ENCODE results near the gene VSTM2L.
A peak's percentile ranks its signal among the peaks of the same experiment; 100 is the strongest.

The VSTM2L gene

DNA sequence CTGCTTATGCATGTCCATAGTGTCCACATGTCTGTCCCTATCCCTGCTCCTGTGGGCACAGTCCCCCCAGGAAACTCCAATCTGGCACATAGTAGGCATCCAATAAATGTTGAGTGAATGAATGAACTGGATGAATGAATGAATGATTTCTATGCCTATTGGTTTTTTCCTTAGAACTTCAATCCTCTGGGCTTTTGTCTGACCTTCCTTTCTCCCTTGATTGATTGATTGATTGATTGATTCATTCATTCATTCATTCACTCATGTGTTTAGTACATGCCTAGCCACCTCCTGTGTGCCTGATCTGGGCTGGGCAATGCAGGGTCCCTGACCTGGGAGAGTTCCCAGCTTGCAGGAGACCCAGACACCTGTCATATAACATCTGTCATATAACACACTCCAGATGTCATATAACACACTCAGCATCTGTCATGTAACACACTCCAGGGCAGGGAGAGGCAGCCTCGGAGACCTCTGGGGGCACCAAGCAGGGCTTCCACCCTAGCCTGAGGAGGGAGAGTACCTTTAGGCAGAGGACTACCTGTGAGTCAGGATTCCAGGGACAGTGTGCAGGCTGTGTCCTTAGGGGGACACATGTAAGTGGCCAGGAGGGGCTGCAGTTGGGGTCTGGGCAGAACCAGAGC lies 17.9 kb downstream of the VSTM2L start:
- no peak for TF ChIP-seq JUND (IDR thresholded peaks at IDR 0.05; ENCODE audit: low read depth)
- in situ Hi-C loops (cut with HindIII; ENCODE audit: low pct_unique_long_range_greater_than_20kb, low sequenced_read_pairs) = no loop called here
- DNase-seq (ENCODE audit: low read depth in 1 of 2, low spot score in 1 of 2) = no peak

DNA sequence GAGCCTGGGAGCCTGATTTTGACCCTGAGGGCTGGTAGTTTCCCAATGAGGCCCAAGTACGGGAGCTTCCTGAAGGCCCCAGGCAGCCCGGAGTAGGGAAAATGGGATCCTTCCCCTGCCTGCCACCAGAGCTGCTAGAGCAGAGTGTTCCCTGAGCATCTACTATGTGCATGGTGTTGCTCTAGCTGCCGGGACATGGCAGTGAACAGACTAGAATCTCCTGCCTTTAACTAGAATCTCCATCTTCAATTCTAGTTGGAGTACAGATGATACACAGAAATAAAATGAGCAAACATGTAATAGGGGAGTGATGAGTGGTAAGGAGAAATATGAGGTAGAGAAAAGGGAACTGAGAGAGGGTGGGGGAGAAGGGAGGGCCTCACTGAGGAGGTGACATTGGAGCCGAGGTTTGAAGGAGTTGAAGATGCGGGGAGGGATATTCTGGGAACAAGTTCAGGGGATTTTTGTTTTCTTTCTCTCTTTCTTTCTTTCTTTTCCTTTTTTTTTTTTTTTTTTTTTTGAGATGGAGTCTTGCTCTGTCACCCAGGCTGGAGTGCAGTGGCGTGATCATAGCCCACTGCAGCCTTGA lies 18.5 kb downstream of the VSTM2L start:
- in situ Hi-C loops (cut with HindIII; ENCODE audit: low pct_unique_long_range_greater_than_20kb, low sequenced_read_pairs) = no loop called here
- DNase-seq (ENCODE audit: low read depth in 1 of 2, low spot score in 1 of 2) = no peak
- TF ChIP-seq JUND (IDR thresholded peaks at IDR 0.05; ENCODE audit: low read depth) = no peak

DNA sequence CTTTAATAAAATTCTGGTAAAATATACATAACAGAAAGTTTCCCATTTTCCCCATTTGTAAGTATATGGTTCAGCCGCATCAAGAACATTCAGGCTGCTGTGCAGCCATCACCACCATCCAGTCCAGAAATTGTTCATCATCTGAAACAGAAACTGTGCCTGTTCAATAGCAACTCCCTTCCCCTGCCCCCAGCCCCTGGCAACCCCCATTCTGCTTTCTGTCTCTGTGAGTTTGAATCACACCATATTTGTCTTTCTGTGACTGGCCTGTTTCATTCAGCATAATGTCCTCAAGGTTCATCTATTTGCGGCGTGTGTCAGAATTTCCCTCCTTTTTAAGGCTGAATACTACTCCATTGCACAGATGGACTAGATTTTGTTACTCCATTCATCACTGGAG lies 19.1 kb downstream of the VSTM2L start:
- TF ChIP-seq JUND (IDR thresholded peaks at IDR 0.05; ENCODE audit: low read depth) = no peak
- in situ Hi-C loops (cut with HindIII; ENCODE audit: low pct_unique_long_range_greater_than_20kb, low sequenced_read_pairs) = no loop called here
- no peak for DNase-seq (ENCODE audit: low read depth in 1 of 2, low spot score in 1 of 2)

DNA sequence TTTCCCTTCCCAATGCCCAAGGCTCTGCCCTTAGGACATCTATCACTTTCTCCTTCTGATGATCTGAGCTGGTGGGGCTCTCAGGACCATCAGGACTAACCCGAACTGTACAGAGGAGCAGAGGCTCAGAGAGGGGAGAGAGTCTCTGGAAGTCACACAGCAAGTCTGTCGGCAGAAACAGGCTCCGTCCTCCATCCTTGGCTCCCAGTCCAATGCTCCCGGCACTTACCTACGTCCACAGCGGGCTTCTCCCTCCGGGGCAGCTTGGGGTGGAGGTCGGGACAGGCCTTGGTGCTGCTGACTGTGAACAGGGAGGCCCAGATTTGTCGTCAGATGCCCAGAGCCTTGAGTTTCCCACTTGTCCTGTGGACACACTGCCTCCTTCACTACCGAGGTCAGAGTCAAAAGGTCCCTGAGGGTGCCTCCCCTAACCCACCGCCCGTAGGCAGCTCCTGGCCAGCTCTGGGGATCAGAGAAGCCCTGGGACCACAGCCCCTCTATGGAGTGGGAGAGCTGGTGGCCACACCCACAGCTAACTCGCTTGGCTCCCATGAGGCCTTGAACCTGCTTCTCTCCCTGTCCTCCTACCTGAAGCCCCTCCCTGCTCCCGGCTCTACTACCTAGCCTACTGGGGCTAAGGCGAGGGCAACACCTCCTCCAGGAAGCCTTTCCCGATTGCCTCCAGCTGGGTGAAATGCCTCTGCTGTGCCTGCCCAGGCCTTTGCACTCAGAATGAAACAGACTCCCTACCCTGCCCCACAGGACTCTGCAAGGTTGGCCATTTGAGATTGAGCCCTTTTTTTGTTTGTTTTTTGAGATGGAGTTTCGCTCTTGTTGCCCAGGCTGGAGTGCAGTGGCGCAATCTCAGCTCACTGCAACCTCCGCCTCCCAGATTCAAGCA lies 22.6 kb downstream of the VSTM2L start:
- in situ Hi-C loops (cut with HindIII; ENCODE audit: low pct_unique_long_range_greater_than_20kb, low sequenced_read_pairs) = no loop called here
- no peak for DNase-seq (ENCODE audit: low read depth in 1 of 2, low spot score in 1 of 2)
- TF ChIP-seq JUND (IDR thresholded peaks at IDR 0.05; ENCODE audit: low read depth) = no peak

DNA sequence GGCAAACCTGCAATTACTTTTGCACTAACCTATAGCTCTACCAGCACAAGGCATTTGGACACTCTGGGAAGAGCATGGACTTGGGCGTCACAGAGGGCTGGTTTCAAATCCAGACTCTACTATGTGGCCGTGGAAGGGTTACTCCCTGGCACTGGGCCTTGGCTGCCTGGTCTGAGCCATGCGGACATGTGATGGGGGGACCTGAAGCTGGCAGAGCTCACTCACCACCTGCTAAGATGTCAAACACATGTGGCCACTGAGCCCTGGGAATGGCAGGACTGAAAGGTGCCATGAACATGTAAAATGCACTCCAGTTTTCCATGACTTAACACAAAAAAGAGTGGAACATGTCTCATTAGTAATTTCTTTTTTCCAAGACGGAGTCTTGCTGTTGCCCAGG lies 23.7 kb downstream of the VSTM2L start:
- no peak for TF ChIP-seq JUND (IDR thresholded peaks at IDR 0.05; ENCODE audit: low read depth)
- DNase-seq (ENCODE audit: low read depth in 1 of 2, low spot score in 1 of 2) = no peak
- in situ Hi-C loops (cut with HindIII; ENCODE audit: low pct_unique_long_range_greater_than_20kb, low sequenced_read_pairs) = no loop called here

DNA sequence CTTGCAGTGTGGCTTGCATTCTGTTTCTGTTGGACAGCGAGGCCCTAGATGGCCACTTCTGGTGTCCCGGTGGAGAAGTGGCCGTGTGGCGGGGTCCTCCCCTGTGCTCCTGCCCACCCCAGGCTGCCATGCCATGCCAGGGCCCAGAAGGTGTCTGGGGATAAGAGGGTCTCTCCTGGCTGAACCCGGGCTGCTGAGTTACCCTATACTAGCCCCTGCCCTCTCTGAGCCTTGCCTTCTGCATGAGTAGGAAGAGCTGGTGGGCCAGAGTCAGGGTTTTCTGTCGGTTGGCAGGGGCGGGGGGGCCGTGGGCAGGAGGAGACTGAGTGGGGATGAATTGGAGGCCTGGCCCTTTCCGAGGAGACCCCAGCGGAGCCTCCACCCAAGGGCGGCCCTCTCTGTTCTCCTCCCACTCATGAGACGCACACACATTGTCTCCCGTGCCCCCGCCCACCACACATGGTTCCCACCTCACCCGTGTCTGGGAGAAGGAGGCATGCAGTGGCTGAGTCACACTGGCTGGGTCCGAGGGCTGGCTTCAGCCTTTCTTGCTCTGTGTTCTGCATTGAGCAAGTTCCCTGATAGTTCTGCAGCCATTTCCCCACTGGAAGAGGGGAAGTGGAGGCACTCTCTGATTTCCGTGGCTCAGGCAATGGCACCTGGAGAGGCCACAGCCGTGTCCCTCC lies 24.6 kb downstream of the VSTM2L start:
- DNase-seq (ENCODE audit: low read depth in 1 of 2, low spot score in 1 of 2) = no peak
- in situ Hi-C loops (cut with HindIII; ENCODE audit: low pct_unique_long_range_greater_than_20kb, low sequenced_read_pairs) = no loop called here
- no peak for TF ChIP-seq JUND (IDR thresholded peaks at IDR 0.05; ENCODE audit: low read depth)

DNA sequence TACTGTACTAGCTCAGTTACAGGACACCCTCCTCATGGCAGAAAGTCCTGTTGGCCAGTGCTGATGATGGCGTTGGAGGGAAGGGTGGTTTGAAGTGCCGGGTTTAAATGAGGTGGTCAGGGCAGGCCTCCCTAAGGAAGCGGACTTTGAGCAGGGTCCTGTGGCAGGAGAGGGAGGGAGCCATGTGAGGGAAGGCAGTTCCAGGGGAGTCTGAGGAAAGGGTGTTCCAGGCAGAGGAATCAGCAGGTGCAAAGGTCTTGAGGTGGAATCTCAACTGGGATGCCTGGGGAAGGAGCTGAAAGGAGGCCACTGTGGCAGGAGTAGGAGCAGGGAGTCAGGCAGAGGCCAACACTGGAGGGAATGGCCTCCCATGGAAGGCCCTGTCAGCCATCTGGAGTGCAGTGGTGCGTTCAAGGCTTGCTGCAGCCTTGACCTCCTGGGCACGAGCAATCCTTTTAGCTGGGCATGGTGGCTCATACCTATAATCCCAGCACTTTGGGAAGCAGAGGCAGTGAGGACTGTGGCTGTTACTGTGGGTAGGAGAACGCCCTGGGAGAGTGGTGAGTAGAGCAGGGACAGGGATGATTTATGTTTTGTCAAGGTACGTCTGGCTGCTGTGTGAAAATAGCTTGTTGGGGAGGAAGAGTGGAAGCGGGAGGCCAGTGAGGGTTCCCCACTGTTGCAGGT lies 26.2 kb downstream of the VSTM2L start:
- DNase-seq (ENCODE audit: low read depth in 1 of 2, low spot score in 1 of 2) = no peak
- in situ Hi-C loops (cut with HindIII; ENCODE audit: low pct_unique_long_range_greater_than_20kb, low sequenced_read_pairs) = no loop called here
- TF ChIP-seq JUND (IDR thresholded peaks at IDR 0.05; ENCODE audit: low read depth) = no peak

DNA sequence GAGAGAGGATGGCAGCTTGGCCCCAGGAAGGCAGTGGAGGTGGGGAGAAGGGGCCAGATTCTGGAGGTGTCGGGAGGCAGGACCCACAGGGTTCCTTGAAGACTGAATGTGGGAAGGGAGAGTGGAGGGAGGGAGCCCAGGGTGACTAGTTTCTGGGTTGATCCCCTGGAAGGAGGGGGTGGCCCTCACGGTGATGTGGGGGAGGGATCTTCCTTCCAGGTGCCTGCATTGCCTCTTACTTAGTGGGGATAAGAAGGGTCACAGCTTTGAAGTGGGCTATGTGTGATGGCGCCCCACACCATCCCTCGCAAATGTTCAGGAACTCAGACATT lies 26.7 kb downstream of the VSTM2L start:
- no peak for DNase-seq (ENCODE audit: low read depth in 1 of 2, low spot score in 1 of 2)
- TF ChIP-seq JUND (IDR thresholded peaks at IDR 0.05; ENCODE audit: low read depth) = no peak
- in situ Hi-C loops (cut with HindIII; ENCODE audit: low pct_unique_long_range_greater_than_20kb, low sequenced_read_pairs) = no loop called here

DNA sequence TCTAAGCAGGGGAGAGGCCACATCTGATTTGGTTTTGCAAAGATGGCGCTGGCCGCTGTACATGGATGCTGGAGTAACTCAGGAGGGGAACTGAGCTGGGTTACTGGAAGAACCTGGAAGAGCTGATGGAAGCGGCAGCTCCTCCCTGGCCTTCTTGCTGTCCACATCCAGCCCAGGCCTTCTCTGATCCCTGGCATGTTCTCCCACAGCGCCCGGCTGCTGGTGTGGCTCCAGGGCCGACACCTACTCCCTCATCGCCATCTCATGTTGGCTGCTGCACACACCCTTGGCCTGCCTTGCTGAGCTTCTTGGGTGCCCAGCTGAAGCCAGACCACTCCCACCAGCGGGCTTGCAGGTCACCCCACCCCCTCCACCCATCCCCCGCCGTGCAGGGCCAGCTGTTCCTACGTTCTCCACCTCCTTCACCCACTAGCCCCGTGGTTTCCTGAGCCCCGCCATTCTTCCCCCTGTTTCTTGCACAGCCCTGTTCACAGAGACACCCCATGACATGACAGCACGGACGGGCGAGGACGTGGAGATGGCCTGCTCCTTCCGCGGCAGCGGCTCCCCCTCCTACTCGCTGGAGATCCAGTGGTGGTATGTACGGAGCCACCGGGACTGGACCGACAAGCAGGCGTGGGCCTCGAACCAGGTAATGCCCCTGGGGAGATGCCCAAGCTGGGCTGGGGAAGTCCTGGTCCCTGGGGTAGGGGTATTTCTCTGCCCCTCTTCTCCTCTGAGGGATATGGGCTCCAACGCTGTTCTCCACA lies 28.4 kb downstream of the VSTM2L start:
- TF ChIP-seq JUND (IDR thresholded peaks at IDR 0.05; ENCODE audit: low read depth) = no peak
- in situ Hi-C loops (cut with HindIII; ENCODE audit: low pct_unique_long_range_greater_than_20kb, low sequenced_read_pairs) = no loop called here

DNA sequence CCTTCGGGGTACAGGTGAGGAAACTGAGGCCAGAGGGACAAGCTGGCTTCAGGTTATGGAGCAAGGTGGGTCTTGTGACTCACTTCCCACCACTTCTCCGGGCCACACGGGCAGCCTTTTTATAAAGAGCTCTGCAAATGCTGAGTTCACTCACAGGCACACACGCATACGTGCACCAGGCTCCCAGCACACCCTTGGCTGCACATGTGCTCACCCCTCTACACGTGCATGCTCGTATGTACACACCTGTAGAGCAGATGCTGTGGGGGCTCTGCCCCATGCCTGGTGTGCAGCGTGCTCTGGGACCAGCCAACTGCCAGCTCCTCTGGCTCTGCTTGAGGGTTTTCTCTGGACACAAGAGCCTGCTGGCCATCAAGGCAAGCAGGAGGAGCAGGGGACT lies 29.1 kb downstream of the VSTM2L start:
- no peak for DNase-seq (ENCODE audit: low read depth in 1 of 2, low spot score in 1 of 2)
- in situ Hi-C loops (cut with HindIII; ENCODE audit: low pct_unique_long_range_greater_than_20kb, low sequenced_read_pairs) = no loop called here
- TF ChIP-seq JUND (IDR thresholded peaks at IDR 0.05; ENCODE audit: low read depth) = no peak

More for the DNA sequence above, 28.4 kb downstream of the VSTM2L start:
- DNase-seq (ENCODE audit: low read depth in 1 of 2, low spot score in 1 of 2) = no peak

DNA sequence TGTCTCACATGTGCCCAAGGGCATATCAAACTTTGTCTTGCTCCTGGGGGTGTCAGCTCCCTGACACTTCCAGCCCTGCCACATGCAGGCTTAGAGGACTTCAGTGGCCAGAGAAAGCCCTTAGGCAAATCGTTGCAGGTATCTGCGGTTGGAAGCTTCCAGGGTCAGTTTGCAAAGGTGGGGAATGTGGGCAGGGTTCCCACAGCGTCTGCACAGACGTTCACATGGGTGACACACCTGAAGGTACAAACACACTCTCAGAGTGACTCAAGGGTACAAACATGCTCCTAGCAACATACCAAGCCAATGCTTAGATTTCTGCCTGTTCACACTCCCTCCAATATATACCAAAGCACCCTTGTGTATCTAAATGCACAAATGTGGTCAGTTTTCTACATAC lies 30.0 kb downstream of the VSTM2L start:
- in situ Hi-C loops (cut with HindIII; ENCODE audit: low pct_unique_long_range_greater_than_20kb, low sequenced_read_pairs) = no loop called here
- DNase-seq (ENCODE audit: low read depth in 1 of 2, low spot score in 1 of 2) = peak in 1 of 2 experiments; percentile 60
- no peak for TF ChIP-seq JUND (IDR thresholded peaks at IDR 0.05; ENCODE audit: low read depth)
